Activated naive CD4-positive, alpha-beta T cell treated with anti-CD3 and anti-CD28 coated beads, Interleukin-2, amount 10 ng/mL, durations not matched to agents 7 days and 5 days (primary cell): ENCODE measurements around the gene MBD3.

Experiments
- CTCF ChIA-PET: fragments of 350-600 bp; sonication (Branson Sonifier 250); formaldehyde crosslinking; loops from one replicate; lab custom pipeline; 2021; ENCODE audit warnings: antibody characterized with exemption; lab: Charles Lee
- DNase-seq: peaks from one replicate; pipeline ENCODE4 v3.0.0-alpha.2; 2020
- H3K27ac Mint-ChIP-seq: one replicate; pipeline ENCODE4 v1.8.0; 2021; ENCODE audit warnings: mild to moderate bottlenecking, moderate library complexity, mixed read lengths
- H3K27me3 Mint-ChIP-seq: one replicate; pipeline ENCODE4 v1.8.0; 2021; ENCODE audit warnings: mild to moderate bottlenecking, mixed read lengths
- H3K36me3 Mint-ChIP-seq: one replicate; pipeline ENCODE4 v1.8.0; 2021; ENCODE audit warnings: mixed read lengths
- H3K4me1 Mint-ChIP-seq: one replicate; pipeline ENCODE4 v1.8.0; 2021; ENCODE audit warnings: mixed read lengths
- H3K4me3 Mint-ChIP-seq: one replicate; pipeline ENCODE4 v1.8.0; 2021; ENCODE audit warnings: mild to moderate bottlenecking, moderate library complexity, mixed read lengths
- H3K9me3 Mint-ChIP-seq: one replicate; pipeline ENCODE4 v1.8.0; 2021; ENCODE audit warnings: mixed read lengths

MBD3 gene

DNA sequence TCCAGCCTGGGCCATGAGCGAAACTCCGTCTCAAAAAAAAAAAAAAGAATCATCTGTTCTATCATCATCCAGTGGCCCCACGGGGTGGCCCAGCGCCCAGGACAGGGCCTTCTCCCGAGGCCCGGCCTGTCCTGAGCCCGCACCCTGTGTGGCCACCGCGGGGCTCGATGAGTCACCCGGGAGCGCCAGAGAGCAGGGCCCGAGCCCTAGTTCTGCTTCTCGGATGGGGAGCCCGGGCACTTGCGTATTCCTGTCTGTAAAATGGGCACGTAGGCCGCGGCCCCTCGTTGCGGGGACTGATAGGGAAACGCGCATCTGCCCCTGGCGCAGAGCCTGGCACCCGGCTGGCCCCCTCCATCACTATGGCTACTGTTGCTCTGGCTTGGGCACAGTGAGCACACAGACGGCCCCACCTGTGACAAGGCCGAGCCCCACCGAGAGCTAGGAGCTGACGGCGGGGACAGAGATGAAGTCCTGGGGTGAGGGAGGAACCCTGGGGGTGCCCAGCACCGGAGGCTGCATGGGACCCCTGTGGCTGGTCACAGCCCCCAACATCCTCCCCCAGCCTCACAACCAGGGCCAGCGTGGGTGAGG lies 33.8 kb upstream of the MBD3 start:
- CTCF ChIA-PET = no interaction called here
- Mint-ChIP-seq H3K27me3 (no peaks in the 10 kb centered on the region), H3K36me3 (peaks cover 12% of the 10 kb centered on the region), H3K4me3 (no peak overlapping the region), H3K4me1 (no peaks in the 10 kb centered on the region), H3K27ac (no peak overlapping the region), H3K9me3 (no peaks in the 10 kb centered on the region)
- DNase-seq = no peak

DNA sequence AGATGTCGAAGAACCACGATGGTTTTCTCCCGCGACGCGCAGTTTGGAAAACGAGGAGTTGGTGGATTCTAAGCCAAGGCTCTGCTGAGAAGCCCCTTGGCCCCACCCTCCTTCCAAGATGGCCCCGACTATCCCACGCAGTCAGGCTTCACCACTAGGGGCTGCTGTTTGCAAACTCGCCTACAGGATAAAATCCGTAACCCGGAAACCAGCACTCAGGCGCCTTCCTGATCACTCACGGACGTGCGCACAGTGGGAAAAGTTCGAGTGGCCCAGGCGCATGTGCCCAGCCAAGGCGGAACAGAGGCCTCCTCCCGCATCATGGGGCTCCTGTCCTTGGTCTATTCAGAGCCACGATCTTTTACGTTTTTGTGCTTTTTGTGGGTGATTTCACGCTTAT lies 31.8 kb upstream of the MBD3 start:
- H3K27ac Mint-ChIP-seq = peak overlapping the region; percentile 60
- H3K36me3 Mint-ChIP-seq = peaks cover 12% of the 10 kb centered on the region
- peak; percentile 68 for DNase-seq
- no peak overlapping the region for H3K4me3 Mint-ChIP-seq
- CTCF ChIA-PET = interaction anchor here (0.9 kb wide), 1 partner anchor 10 kb away, joined by 3 read pairs; no protein-coding TSS in a partner anchor
- H3K9me3 Mint-ChIP-seq = no peaks in the 10 kb centered on the region
- no peaks in the 10 kb centered on the region for H3K27me3 Mint-ChIP-seq
- no peaks in the 10 kb centered on the region for H3K4me1 Mint-ChIP-seq

DNA sequence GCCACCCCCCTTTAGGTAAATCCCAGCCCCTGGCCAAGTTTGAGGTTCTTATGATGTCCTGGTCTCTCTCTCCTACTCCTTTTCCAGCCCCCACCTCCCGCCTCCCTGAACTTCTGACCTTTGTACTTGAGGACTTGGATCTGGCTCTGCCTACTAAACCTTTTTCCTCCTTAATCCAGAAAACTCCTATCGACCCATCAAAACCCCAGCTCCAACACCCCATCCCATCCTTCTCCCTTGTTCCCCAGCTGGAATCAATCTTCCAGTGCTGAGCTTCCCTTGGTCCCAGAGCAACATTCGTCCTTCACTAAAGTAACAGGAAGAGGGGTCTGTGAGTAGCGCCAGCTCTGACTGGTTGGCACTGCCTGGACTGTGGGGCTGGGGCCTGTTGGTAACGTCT lies 29.9 kb upstream of the MBD3 start:
- DNase-seq = no peak
- Mint-ChIP-seq H3K36me3 (peaks cover 21% of the 10 kb centered on the region), H3K9me3 (no peaks in the 10 kb centered on the region), H3K27ac (no peak overlapping the region), H3K4me3 (no peak overlapping the region), H3K4me1 (peaks cover 12% of the 10 kb centered on the region), H3K27me3 (no peaks in the 10 kb centered on the region)
- CTCF ChIA-PET = no interaction called here

DNA sequence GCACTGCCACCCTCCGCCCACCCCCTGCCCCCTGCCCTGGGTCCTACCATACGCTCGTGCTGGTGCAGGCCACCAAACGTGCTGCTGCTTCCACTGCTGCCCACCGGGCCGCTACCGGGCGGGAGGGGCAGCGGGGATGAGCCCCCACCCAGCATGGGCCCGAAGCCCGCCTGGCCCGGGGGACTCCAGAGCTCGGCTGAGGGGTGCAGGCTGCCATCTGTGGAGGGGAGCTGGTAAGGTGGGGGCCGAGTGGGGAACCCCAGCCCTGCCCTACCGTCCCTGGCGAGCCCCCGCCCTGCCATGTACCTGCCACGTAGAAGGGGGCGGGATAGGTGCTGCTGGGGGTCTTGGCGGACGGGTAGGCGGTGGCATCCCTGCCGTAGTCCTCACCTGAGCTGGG lies 29.3 kb upstream of the MBD3 start:
- Mint-ChIP-seq H3K4me1 (peaks cover 14% of the 10 kb centered on the region), H3K9me3 (no peaks in the 10 kb centered on the region), H3K27me3 (no peaks in the 10 kb centered on the region), H3K4me3 (no peak overlapping the region), H3K36me3 (peaks cover 21% of the 10 kb centered on the region), H3K27ac (no peak overlapping the region)
- no peak for DNase-seq
- CTCF ChIA-PET = no interaction called here

DNA sequence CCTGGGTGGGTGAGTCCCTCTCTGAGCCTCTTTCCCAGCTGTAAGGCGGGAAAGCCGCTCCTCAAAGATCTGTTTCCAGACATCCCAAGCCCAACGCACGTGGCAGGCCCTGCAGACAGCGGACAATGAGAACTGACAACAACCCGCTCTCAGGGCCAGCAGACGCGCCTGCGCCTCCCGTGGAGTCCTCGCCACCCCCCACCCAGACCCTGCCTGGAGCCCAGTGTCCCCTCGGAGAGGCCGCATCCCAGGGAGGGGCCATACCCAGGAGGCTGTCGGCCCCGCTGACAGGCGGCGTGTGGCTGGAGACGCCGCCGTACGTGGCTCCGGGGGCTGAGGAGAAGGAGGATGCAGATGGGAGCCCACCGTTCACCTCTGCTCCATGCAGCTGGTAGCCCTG lies 28.9 kb upstream of the MBD3 start:
- Mint-ChIP-seq H3K9me3 (no peaks in the 10 kb centered on the region), H3K36me3 (peaks cover 25% of the 10 kb centered on the region), H3K4me1 (peaks cover 19% of the 10 kb centered on the region), H3K27me3 (no peaks in the 10 kb centered on the region), H3K27ac (no peak overlapping the region), H3K4me3 (no peak overlapping the region)
- DNase-seq = no peak
- CTCF ChIA-PET = no interaction called here

DNA sequence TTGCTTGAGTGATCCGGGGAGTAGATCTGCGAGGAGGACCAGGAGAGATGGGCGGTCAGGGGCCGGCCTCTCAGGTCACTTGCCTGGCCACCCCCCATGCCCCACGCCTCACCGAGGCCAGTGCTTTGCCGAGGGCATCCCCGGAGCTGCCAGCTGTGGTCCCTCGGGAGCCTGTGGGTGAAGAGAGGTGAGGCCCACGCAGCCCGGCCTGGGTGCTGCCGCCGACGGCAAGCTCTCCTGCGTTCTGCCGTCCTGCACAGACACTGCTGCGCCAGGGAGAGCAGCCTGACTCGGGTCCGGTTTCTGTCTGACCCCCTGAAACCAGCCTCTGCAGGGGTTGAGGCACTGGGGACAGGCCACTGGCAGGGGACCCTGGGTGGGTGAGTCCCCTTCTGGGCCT lies 28.4 kb upstream of the MBD3 start:
- Mint-ChIP-seq H3K27ac (no peak overlapping the region), H3K9me3 (no peaks in the 10 kb centered on the region), H3K4me1 (peaks cover 19% of the 10 kb centered on the region), H3K27me3 (no peaks in the 10 kb centered on the region), H3K4me3 (no peak overlapping the region), H3K36me3 (peaks cover 27% of the 10 kb centered on the region)
- no peak for DNase-seq
- CTCF ChIA-PET = no interaction called here

DNA sequence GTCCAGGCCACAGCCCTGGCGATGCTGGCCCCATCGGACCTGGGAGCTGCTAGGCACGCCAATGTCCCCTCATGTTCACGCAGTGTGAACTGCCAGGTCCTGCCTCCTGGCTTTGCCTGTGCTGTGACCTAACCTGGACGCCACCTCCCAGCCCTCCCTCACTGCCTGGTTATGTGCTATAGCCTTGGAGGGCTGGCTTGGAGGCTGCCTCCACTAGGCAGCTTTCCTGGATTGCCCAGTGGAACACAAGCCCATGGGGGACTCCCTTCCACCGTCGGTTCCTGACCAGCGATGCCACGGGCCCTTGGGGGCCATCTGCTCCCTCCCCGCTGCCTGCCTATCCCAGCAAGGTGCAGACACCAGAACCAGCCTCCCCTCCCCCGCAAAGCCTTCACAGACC lies 27.8 kb upstream of the MBD3 start:
- Mint-ChIP-seq H3K9me3 (no peaks in the 10 kb centered on the region), H3K27ac (no peak overlapping the region), H3K4me1 (peaks cover 19% of the 10 kb centered on the region), H3K4me3 (no peak overlapping the region), H3K36me3 (peaks cover 30% of the 10 kb centered on the region), H3K27me3 (no peaks in the 10 kb centered on the region)
- no peak for DNase-seq
- CTCF ChIA-PET = no interaction called here

DNA sequence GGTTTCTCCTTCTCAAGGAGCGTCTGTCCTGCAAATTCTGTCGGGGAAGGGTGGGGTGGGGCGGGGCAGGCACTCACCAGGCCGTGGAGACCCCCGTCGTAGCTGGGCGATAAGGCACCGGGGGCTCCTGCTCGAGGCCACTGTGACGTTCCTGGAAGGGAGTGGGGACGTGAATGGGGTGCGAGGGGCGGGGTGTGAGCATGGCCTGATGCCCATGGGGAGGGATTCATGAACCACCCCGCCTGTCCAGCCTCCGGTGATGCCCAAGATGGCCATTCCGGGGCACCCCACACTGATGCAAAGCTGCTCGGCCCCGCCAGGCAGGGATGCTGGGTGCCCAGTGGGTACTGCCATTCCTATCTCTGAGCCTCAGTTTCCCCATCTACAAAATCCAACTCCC lies 27.0 kb upstream of the MBD3 start:
- no peak for DNase-seq
- Mint-ChIP-seq H3K9me3 (no peaks in the 10 kb centered on the region), H3K4me3 (no peak overlapping the region), H3K27me3 (no peaks in the 10 kb centered on the region), H3K4me1 (peaks cover 19% of the 10 kb centered on the region), H3K36me3 (peaks cover 34% of the 10 kb centered on the region), H3K27ac (no peak overlapping the region)
- CTCF ChIA-PET = interaction anchor here (1.2 kb wide), 1 partner anchor 149 kb away, joined by 3 read pairs; no protein-coding TSS in a partner anchor

DNA sequence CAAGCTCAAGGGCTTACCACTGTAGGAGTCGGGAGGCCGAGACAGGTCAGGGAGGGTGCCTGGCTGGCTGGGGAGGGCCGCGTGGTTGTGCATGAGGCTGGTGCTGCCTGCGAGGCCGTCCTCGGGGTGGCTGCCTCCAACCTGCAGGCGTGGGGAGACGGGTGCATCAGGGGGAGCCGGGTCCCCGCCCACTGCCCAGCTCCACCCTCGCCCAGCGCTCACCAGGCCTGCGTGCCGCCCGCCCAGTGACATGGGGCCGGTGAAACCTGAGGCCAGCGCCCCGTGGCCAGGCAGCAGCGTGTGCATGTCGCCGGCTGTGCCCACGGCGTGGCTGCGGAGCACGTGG lies 26.4 kb upstream of the MBD3 start:
- Mint-ChIP-seq H3K4me1 (peaks cover 19% of the 10 kb centered on the region), H3K9me3 (no peaks in the 10 kb centered on the region), H3K4me3 (no peak overlapping the region), H3K27ac (no peak overlapping the region), H3K27me3 (no peaks in the 10 kb centered on the region), H3K36me3 (peaks cover 37% of the 10 kb centered on the region)
- CTCF ChIA-PET = interaction anchor here (1.2 kb wide), 1 partner anchor 149 kb away, joined by 3 read pairs; no protein-coding TSS in a partner anchor
- DNase-seq = no peak

DNA sequence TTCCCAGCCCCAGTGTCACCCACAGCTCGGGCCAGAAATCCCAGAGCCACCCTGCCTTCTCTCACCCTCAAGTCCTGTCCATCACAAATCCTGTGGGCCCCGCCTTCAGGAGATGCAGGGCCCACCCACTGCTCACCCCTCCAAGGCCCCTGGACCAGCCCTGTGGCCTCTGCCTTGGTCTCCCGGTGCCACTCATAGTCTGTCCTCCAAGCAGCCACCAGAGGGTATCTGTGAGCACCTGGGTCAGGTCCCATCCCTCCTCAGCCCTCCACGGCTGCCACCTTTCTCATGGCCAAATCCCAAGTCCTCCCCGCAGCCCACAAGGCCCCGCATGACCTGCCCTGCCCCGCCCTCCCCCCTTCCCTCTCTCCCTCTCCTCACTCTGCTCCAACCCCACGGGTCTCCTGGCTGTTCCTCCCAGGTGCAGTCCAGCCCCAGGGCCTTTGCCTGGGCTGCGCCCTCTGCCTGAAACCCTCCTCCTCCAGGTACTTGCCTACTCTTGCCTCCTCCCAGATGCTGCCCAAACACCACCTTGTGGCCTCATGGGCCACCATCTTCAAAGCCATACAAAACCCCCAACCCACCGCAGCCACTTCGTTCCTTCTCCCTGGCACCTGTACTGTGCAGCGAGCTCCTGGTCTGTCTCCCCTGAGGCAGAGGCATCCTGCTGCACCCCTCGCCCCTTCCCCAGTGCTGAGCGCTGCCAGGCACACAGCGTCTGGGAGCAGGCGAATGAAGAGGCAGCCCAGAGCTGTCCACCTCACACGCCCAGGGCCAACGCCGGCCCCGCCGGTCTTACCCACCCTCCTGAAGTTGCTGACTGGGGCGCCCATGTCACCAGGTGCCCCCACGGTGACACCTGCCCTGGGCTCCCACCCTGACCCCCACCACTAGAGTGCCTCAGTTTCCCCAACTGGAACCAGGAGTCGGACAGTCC lies 25.8 kb upstream of the MBD3 start:
- Mint-ChIP-seq H3K4me3 (no peak overlapping the region), H3K36me3 (peaks cover 40% of the 10 kb centered on the region), H3K4me1 (peaks cover 19% of the 10 kb centered on the region), H3K27ac (no peak overlapping the region), H3K27me3 (no peaks in the 10 kb centered on the region), H3K9me3 (no peaks in the 10 kb centered on the region)
- CTCF ChIA-PET = interaction anchor here (1.2 kb wide), 1 partner anchor 150 kb away, joined by 3 read pairs; no protein-coding TSS in a partner anchor
- peak; percentile 58 for DNase-seq

DNA sequence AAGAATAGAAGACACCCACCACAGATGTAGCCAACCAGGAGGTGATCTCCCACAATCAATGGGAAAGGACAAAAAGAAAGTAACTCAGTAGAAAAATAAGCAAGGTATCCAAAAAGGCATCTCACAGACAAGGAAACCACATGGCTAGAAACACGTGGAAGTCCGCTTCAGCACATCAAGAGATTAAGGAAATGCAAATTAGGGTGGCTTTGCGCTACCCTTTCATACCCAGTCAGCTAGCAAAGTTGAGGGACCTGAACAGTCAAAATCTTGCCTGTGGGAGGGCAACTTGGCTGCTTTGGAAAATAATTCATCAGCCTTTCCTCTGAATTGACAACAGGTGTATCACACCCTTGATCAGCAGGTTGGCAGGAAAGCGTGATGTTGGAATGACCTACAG lies 24.2 kb upstream of the MBD3 start:
- no peak for DNase-seq
- H3K4me3 Mint-ChIP-seq = no peak overlapping the region
- peaks cover 19% of the 10 kb centered on the region for H3K4me1 Mint-ChIP-seq
- peaks cover 42% of the 10 kb centered on the region for H3K36me3 Mint-ChIP-seq
- no peaks in the 10 kb centered on the region for H3K27me3 Mint-ChIP-seq
- H3K9me3 Mint-ChIP-seq = no peaks in the 10 kb centered on the region
- CTCF ChIA-PET = interaction anchor here (1.2 kb wide), 1 partner anchor 56 kb away, joined by 3 read pairs; no protein-coding TSS in a partner anchor
- peak overlapping the region; percentile 47 for H3K27ac Mint-ChIP-seq

DNA sequence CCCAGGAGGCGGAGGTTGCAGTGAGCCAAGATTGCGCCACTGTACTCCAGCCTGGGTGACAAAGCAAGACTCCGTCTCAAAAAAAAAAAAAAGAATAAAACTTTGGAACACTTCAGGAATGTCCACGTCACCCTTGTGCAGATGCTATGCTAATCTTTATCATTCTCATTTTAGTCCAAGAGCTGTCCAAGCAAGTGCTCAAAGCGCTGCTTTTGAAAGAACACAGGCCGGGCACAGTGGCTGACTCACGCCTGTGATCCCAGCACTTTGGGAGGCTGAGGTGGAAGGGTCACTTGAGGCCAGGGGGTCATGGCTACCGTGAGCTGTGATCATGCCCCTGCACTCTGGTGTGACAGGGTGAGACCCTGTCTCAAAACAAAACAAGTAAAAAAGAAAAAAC lies 23.7 kb upstream of the MBD3 start:
- H3K4me3 Mint-ChIP-seq = no peak overlapping the region
- H3K36me3 Mint-ChIP-seq = peaks cover 42% of the 10 kb centered on the region
- H3K27ac Mint-ChIP-seq = no peak overlapping the region
- no peaks in the 10 kb centered on the region for H3K9me3 Mint-ChIP-seq
- DNase-seq = no peak
- peaks cover 19% of the 10 kb centered on the region for H3K4me1 Mint-ChIP-seq
- CTCF ChIA-PET = interaction anchor here (1.2 kb wide), 1 partner anchor 56 kb away, joined by 3 read pairs; no protein-coding TSS in a partner anchor
- no peaks in the 10 kb centered on the region for H3K27me3 Mint-ChIP-seq

DNA sequence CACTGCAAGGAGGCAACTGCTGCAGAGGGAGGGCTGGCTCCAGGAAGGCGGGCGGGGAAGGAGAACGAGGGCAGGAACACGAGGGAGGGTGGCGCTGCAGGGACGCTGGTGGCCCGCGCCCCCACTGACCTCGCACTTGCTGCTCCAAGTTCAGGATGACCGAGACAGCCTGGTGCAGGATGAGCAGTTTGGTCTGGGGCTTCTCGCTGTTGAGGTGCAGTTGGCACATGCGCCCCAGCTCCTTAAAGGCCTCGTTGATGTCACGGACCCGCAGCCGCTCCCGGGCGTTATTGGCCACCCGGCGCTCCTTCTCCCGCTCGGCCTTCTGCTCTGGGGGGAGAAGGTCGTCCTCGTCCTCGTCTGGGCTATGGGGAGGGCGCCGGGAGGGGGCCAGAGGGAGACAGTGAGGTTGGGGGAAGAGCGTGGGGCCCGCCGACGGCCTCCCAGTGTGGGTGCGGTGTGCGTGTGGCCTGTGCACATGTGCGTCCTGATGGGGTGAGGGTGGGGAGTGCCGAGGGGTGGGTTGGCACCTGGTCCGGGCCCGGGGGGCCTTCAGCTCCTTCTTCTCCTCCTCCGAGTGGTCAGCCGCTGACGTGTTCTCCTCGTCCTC lies 22.6 kb upstream of the MBD3 start:
- DNase-seq = no peak
- H3K27ac Mint-ChIP-seq = peak overlapping the region; percentile 73
- no peaks in the 10 kb centered on the region for H3K27me3 Mint-ChIP-seq
- peaks cover 21% of the 10 kb centered on the region for H3K4me1 Mint-ChIP-seq
- H3K4me3 Mint-ChIP-seq = no peak overlapping the region
- H3K9me3 Mint-ChIP-seq = no peaks in the 10 kb centered on the region
- CTCF ChIA-PET = interaction anchor here (0.9 kb wide), 1 partner anchor 9 kb away, joined by 3 read pairs; no protein-coding TSS in a partner anchor
- peaks cover 42% of the 10 kb centered on the region for H3K36me3 Mint-ChIP-seq

DNA sequence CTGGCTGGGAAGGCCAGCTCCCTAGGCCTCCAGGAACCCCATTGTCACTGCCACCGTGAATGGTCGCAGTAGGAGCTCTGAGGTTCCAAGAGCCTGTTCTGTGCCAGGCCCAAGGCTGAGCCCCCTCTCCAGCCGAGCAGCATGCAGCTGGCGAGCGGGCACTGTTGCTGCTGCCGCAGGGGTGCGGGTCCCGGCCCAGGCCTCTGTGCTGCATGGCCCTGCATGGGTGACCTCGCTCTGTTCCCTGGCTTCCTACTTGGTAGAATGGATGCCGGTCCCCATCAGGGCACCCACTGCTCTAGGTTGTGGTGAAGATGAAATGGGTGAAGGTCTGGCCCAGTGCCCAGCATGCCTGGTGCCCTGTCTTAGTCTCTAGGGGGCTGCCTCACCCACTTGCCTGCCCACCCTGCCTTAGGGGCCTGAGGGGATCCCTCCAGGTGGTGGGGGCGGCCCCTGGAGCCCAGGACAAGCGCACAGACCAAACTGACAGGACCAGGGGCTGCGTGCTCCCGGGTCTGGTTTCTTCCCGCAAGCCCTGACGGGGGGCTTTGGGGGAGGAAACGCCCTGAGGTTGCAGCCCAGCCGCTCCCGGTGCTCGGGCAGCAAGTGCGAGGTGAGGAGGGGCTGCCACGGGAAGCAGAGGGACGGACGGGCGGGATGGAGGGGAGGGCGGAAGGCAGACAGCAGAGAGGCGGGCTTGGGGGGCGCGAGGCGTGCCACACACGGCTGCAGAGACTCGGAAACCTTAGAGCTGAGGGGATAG lies 21.3 kb upstream of the MBD3 start:
- no peaks in the 10 kb centered on the region for H3K9me3 Mint-ChIP-seq
- peaks cover 31% of the 10 kb centered on the region for H3K4me1 Mint-ChIP-seq
- H3K4me3 Mint-ChIP-seq = no peak overlapping the region
- H3K36me3 Mint-ChIP-seq = peaks cover 42% of the 10 kb centered on the region
- H3K27me3 Mint-ChIP-seq = no peaks in the 10 kb centered on the region
- DNase-seq = no peak
- H3K27ac Mint-ChIP-seq = no peak overlapping the region
- CTCF ChIA-PET = interaction anchor here (0.9 kb wide), 1 partner anchor 11 kb away, joined by 3 read pairs; no protein-coding TSS in a partner anchor
